Karpas-422 (cell line): ENCODE results near the gene DCDC2C. TPM values are rescaled to one million over a fixed set of nuclear protein-coding genes. Genes with fewer than 3 reads are reported as not detected.
A peak's percentile ranks its signal among the peaks of the same experiment; 100 is the strongest.
"Not testable (repeated sequence)": the region's sequence is repeated elsewhere in the genome, so short reads cannot be mapped to it uniquely, and the experiment has no call there.

Source experiments
- DNase-seq: peaks from one replicate; pipeline ENCODE4 v3.0.0-alpha.2; 2015
- H2AFZ ChIP-seq: fragments of 200-600 bp; sonication (generic); 2 replicates; pipeline ENCODE4 v1.6.1; 2014; ENCODE audit warnings: antibody characterized with exemption, low read length, mixed read lengths
- H3K27ac ChIP-seq: fragments of 200-600 bp; sonication (generic); 2 replicates; pipeline ENCODE4 v1.5.1; 2014; ENCODE audit warnings: mild to moderate bottlenecking, low read length, moderate library complexity
- H3K27me3 ChIP-seq: fragments of 200-600 bp; sonication (generic); 2 replicates; pipeline ENCODE4 v1.6.1; 2014; ENCODE audit warnings: low read length, mixed read lengths
- H3K36me3 ChIP-seq: fragments of 200-600 bp; sonication (generic); 2 replicates; pipeline ENCODE4 v1.6.1; 2014; ENCODE audit warnings: low read length, mixed read lengths; ENCODE audit not compliant: insufficient read depth
- H3K4me1 ChIP-seq: fragments of 200-600 bp; sonication (generic); 2 replicates; pipeline ENCODE4 v1.6.1; 2014; ENCODE audit warnings: mild to moderate bottlenecking, low read length, mixed read lengths
- H3K4me2 ChIP-seq: fragments of 200-600 bp; sonication (generic); 2 replicates; pipeline ENCODE4 v1.6.1; 2014; ENCODE audit warnings: low read length, low read depth, mild to moderate bottlenecking; ENCODE audit not compliant: poor library complexity, severe bottlenecking
- H3K4me3 ChIP-seq: fragments of 200-600 bp; sonication (generic); 2 replicates; pipeline ENCODE4 v1.5.1; 2014; ENCODE audit warnings: mild to moderate bottlenecking, antibody characterized with exemption, low read length, mixed read lengths
- H3K79me2 ChIP-seq: fragments of 200-600 bp; sonication (generic); 2 replicates; pipeline ENCODE4 v1.6.1; 2014; ENCODE audit warnings: mild to moderate bottlenecking, low read length, mixed read lengths
- H3K9ac ChIP-seq: fragments of 200-600 bp; sonication (generic); 2 replicates; pipeline ENCODE4 v1.6.0; 2014; ENCODE audit warnings: low read length
- H3K9me2 ChIP-seq: fragments of 200-600 bp; sonication (generic), shearing (Covaris generic); replicated peaks from 2 replicates; pipeline ENCODE4 v1.6.0; 2014; ENCODE audit warnings: mild to moderate bottlenecking, low read length, moderate library complexity; ENCODE audit not compliant: insufficient read depth
- H3K9me3 ChIP-seq: fragments of 300-700, 200-600 bp; sonication (generic); 2 replicates; pipeline ENCODE4 v1.6.1; 2014; ENCODE audit warnings: low read length, mixed read lengths
- H4K20me1 ChIP-seq: fragments of 200-600 bp; sonication (generic); 2 replicates; pipeline ENCODE4 v1.6.1; 2014; ENCODE audit warnings: mild to moderate bottlenecking, antibody characterized with exemption, low read length, low read depth; ENCODE audit not compliant: insufficient read depth
- total RNA-seq: library from RNA; depleted of rRNA; stranded (reverse); fragments of >200 nt; shearing (Covaris generic); gene quantifications from 2 replicates; pipeline ENCODE4 v1.2.3, GENCODE V29; 2014; ENCODE audit warnings: low replicate concordance

The DCDC2C gene
- total RNA-seq, 1 experiment from 2014 or later = not detected

- Histone ChIP-seq H2AFZ (no peak overlapping the region), H3K4me2 (no peak overlapping the region), H3K9ac (no peak overlapping the region), H3K9me2 (no peaks in the 10 kb centered on the region), H4K20me1 (no peaks in the 10 kb centered on the region), H3K4me1 (no peaks in the 10 kb centered on the region), H3K27ac (no peak overlapping the region), H3K9me3 (no peaks in the 10 kb centered on the region), H3K4me3 (no peak overlapping the region), H3K27me3 (no peaks in the 10 kb centered on the region), H3K36me3 (no peaks in the 10 kb centered on the region), H3K79me2 (no peaks in the 10 kb centered on the region)
- peak; percentile 52 for DNase-seq
Measured at GRCh38 chr2:3805201-3805939, 102.0 kb downstream of the DCDC2C start.

GRCh38 chr2:3806168-3806567 lies 102.8 kb downstream of the DCDC2C start:
- Histone ChIP-seq H3K36me3 (no peaks in the 10 kb centered on the region), H2AFZ (no peak overlapping the region), H3K9me3 (no peaks in the 10 kb centered on the region), H3K79me2 (no peaks in the 10 kb centered on the region), H3K4me3 (no peak overlapping the region), H3K27me3 (no peaks in the 10 kb centered on the region), H3K9ac (no peak overlapping the region), H3K4me1 (no peaks in the 10 kb centered on the region), H4K20me1 (no peaks in the 10 kb centered on the region), H3K4me2 (no peak overlapping the region), H3K27ac (no peak overlapping the region), H3K9me2 (no peaks in the 10 kb centered on the region)
- DNase-seq = no peak

- no peaks in the 10 kb centered on the region for H4K20me1 ChIP-seq
- H3K79me2 ChIP-seq = no peaks in the 10 kb centered on the region
- DNase-seq = no peak
- no peak overlapping the region for H3K27ac ChIP-seq
- no peaks in the 10 kb centered on the region for H3K9me3 ChIP-seq
- H3K9ac ChIP-seq = no peak overlapping the region
- no peak overlapping the region for H3K4me2 ChIP-seq
- H3K27me3 ChIP-seq = no peaks in the 10 kb centered on the region
- H3K9me2 ChIP-seq = no peaks in the 10 kb centered on the region
- no peak overlapping the region for H3K4me3 ChIP-seq
- H3K36me3 ChIP-seq = no peaks in the 10 kb centered on the region
- no peak overlapping the region for H2AFZ ChIP-seq
- H3K4me1 ChIP-seq = no peaks in the 10 kb centered on the region
Measured at GRCh38 chr2:3806730-3807129, 103.4 kb downstream of the DCDC2C start.

GRCh38 chr2:3807853-3808252 lies 104.5 kb downstream of the DCDC2C start:
- H3K27ac ChIP-seq = no peak overlapping the region
- H3K4me3 ChIP-seq = no peak overlapping the region
- no peak overlapping the region for H3K4me2 ChIP-seq
- H3K27me3 ChIP-seq = no peaks in the 10 kb centered on the region
- H3K79me2 ChIP-seq = no peaks in the 10 kb centered on the region
- no peaks in the 10 kb centered on the region for H3K9me3 ChIP-seq
- no peaks in the 10 kb centered on the region for H3K9me2 ChIP-seq
- no peak overlapping the region for H2AFZ ChIP-seq
- no peak overlapping the region for H3K9ac ChIP-seq
- DNase-seq = no peak
- no peaks in the 10 kb centered on the region for H3K4me1 ChIP-seq
- no peaks in the 10 kb centered on the region for H4K20me1 ChIP-seq
- no peaks in the 10 kb centered on the region for H3K36me3 ChIP-seq

GRCh38 chr2:3814706-3815245 lies 111.4 kb downstream of the DCDC2C start:
- DNase-seq = no peak
- Histone ChIP-seq H3K4me1 (no peaks in the 10 kb centered on the region), H4K20me1 (no peaks in the 10 kb centered on the region), H3K4me2 (no peak overlapping the region), H3K9ac (no peak overlapping the region), H3K9me3 (no peaks in the 10 kb centered on the region), H3K79me2 (no peaks in the 10 kb centered on the region), H3K36me3 (no peaks in the 10 kb centered on the region), H3K4me3 (no peak overlapping the region), H3K27me3 (no peaks in the 10 kb centered on the region), H2AFZ (no peak overlapping the region), H3K27ac (no peak overlapping the region), H3K9me2 (no peaks in the 10 kb centered on the region)

GRCh38 chr2:3817144-3817543 lies 113.8 kb downstream of the DCDC2C start:
- H3K36me3 ChIP-seq, H3K4me1 ChIP-seq, H4K20me1 ChIP-seq, H3K4me2 ChIP-seq, H3K9me2 ChIP-seq, H3K79me2 ChIP-seq, H3K27me3 ChIP-seq, H3K9ac ChIP-seq, H3K4me3 ChIP-seq, H3K9me3 ChIP-seq, DNase-seq, H3K27ac ChIP-seq, H2AFZ ChIP-seq: not testable (repeated sequence)

- DNase-seq = no peak
- no peaks in the 10 kb centered on the region for H3K9me2 ChIP-seq
Measured at GRCh38 chr2:3823748-3824147, 120.4 kb downstream of the DCDC2C start.

GRCh38 chr2:3827673-3828575 lies 124.5 kb downstream of the DCDC2C start:
- H3K36me3 ChIP-seq = no peaks in the 10 kb centered on the region
- no peak overlapping the region for H3K4me3 ChIP-seq
- H3K4me1 ChIP-seq = no peaks in the 10 kb centered on the region
- H3K9ac ChIP-seq = no peak overlapping the region
- H3K79me2 ChIP-seq = no peaks in the 10 kb centered on the region
- no peaks in the 10 kb centered on the region for H3K9me3 ChIP-seq
- H2AFZ ChIP-seq = no peak overlapping the region
- no peak overlapping the region for H3K27ac ChIP-seq
- peak; percentile 74 for DNase-seq
- no peaks in the 10 kb centered on the region for H4K20me1 ChIP-seq
- no peaks in the 10 kb centered on the region for H3K27me3 ChIP-seq
- no peaks in the 10 kb centered on the region for H3K9me2 ChIP-seq
- no peak overlapping the region for H3K4me2 ChIP-seq

More at GRCh38 chr2:3823748-3824147, 120.4 kb downstream of the DCDC2C start:
- H3K4me2 ChIP-seq = no peak overlapping the region
- H3K27me3 ChIP-seq = no peaks in the 10 kb centered on the region
- H2AFZ ChIP-seq = no peak overlapping the region
- H3K36me3 ChIP-seq = no peaks in the 10 kb centered on the region
- H3K9me3 ChIP-seq = no peaks in the 10 kb centered on the region
- no peaks in the 10 kb centered on the region for H3K79me2 ChIP-seq
- no peaks in the 10 kb centered on the region for H3K4me1 ChIP-seq
- no peak overlapping the region for H3K9ac ChIP-seq
- H4K20me1 ChIP-seq = no peaks in the 10 kb centered on the region
- no peak overlapping the region for H3K27ac ChIP-seq
- H3K4me3 ChIP-seq = no peak overlapping the region
